HL-60 (cell line): ENCODE data around the gene KIAA0319L.

Source experiments
- DNase-seq, 2 experiments: peaks; one replicate each; pipeline ENCODE4 v3.0.0-alpha.2; 2010 to 2020; ENCODE audit warnings: low read depth in 1 of 2, low spot score in 1 of 2
- H3K27ac ChIP-seq: fragments of 250-450 bp; sonication (Bioruptor Pico); replicated peaks from 2 replicates; pipeline ENCODE4 v1.5.1; 2020; ENCODE audit warnings: mild to moderate bottlenecking, moderate library complexity
- H3K27me3 ChIP-seq: fragments of 250-450 bp; sonication (Bioruptor Pico); 2 replicates; pipeline ENCODE4 v1.5.1; 2021; ENCODE audit warnings: mild to moderate bottlenecking, moderate library complexity; ENCODE audit not compliant: insufficient read depth, poor library complexity, severe bottlenecking
- H3K4me3 ChIP-seq: replicated peaks from 2 replicates; pipeline ENCODE4 v1.5.1; 2011; ENCODE audit warnings: mild to moderate bottlenecking, control low read depth, low read length; ENCODE audit not compliant: insufficient read depth
- CTCF ChIP-seq: IDR thresholded peaks from one replicate; pipeline ENCODE4 v1.5.1; 2011; ENCODE audit warnings: low read length, control low read depth, inconsistent platforms; ENCODE audit not compliant: insufficient read depth
- GABPA ChIP-seq: IDR thresholded peaks from 2 replicates; pipeline ENCODE4 v1.6.1; 2012; ENCODE audit warnings: low read depth
- POLR2AphosphoS5 ChIP-seq: IDR thresholded peaks from 2 replicates; pipeline ENCODE4 v1.6.1; 2012; ENCODE audit warnings: low read depth
- REST ChIP-seq: IDR thresholded peaks from 2 replicates; pipeline ENCODE4 v1.6.1; 2012; ENCODE audit warnings: low read depth; ENCODE audit not compliant: insufficient replicate concordance
- SPI1 ChIP-seq: IDR thresholded peaks from 2 replicates; pipeline ENCODE4 v1.6.1; 2012; ENCODE audit warnings: low read depth, mild to moderate bottlenecking, borderline replicate concordance

The KIAA0319L gene

DNA sequence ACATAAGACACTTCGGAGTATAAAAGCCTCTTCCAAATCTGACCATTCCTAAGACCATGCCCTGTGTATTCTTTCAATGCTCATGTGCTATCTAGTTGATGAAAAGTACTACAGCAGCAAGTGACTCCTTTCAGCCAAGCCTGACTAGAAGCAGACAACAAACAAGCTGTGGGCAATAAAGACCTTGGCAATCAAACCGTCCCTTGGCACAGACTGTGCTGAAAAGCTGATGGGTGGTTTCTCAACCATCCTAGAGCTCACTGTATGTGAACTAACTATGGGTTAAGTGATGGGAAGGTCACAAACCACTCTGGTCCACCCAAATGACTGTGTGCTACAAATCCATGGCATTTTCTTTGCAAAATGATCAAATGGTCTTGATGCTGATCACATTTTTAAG, 94.0 kb downstream of the KIAA0319L start:
- DNase-seq, result no peak
- no peak overlapping the region for H3K4me3 ChIP-seq
- no peak overlapping the region for H3K27ac ChIP-seq
- TF ChIP-seq POLR2AphosphoS5 (no peak), REST (no peak), GABPA (no peak), SPI1 (no peak), CTCF (no peak)
- H3K27me3 ChIP-seq, result no peaks in the 10 kb centered on the region

GRCh38 chr1:35461966-35462651, 95.1 kb downstream of the KIAA0319L start:
- Histone ChIP-seq H3K4me3 (no peak overlapping the region), H3K27me3 (no peaks in the 10 kb centered on the region), H3K27ac (no peak overlapping the region)
- no peak for DNase-seq
- TF ChIP-seq CTCF (no peak), REST (no peak), GABPA (no peak), SPI1 (no peak), POLR2AphosphoS5 (no peak)

DNA sequence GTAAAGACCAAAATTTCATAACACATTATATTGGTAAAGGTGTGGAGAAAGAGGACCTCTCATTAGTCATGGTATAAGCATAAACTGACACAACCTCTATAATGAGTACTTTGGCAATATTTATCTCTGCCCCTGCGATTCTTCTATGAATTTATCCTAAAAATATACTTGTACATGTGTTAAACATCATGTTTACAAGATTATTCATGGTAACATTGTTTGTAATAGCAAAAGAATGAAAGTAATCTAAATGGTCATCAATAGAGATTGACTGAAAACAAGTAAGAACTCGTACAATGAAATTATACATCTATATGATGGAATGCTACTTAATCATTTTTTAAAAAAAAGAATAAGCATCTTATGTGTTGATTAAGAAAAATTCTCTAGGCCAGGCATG, 96.4 kb downstream of the KIAA0319L start:
- TF ChIP-seq CTCF (no peak), POLR2AphosphoS5 (no peak), REST (no peak)
- Histone ChIP-seq H3K27me3 (no peaks in the 10 kb centered on the region), H3K4me3 (no peak overlapping the region), H3K27ac (no peak overlapping the region)
- DNase-seq, result no peak
